ENCODE measurements around the gene PLK3. TPM values are rescaled to one million over a fixed set of nuclear protein-coding genes. Genes with fewer than 3 reads are reported as not detected.
"Not testable (repeated sequence)": the region's sequence is repeated elsewhere in the genome, so short reads cannot be mapped to it uniquely, and the experiment has no call there.

PLK3 gene
- total RNA-seq, 4 donors from 2014 or later, result 10.6 to 29.3 (median 26.3) TPM

DNA sequence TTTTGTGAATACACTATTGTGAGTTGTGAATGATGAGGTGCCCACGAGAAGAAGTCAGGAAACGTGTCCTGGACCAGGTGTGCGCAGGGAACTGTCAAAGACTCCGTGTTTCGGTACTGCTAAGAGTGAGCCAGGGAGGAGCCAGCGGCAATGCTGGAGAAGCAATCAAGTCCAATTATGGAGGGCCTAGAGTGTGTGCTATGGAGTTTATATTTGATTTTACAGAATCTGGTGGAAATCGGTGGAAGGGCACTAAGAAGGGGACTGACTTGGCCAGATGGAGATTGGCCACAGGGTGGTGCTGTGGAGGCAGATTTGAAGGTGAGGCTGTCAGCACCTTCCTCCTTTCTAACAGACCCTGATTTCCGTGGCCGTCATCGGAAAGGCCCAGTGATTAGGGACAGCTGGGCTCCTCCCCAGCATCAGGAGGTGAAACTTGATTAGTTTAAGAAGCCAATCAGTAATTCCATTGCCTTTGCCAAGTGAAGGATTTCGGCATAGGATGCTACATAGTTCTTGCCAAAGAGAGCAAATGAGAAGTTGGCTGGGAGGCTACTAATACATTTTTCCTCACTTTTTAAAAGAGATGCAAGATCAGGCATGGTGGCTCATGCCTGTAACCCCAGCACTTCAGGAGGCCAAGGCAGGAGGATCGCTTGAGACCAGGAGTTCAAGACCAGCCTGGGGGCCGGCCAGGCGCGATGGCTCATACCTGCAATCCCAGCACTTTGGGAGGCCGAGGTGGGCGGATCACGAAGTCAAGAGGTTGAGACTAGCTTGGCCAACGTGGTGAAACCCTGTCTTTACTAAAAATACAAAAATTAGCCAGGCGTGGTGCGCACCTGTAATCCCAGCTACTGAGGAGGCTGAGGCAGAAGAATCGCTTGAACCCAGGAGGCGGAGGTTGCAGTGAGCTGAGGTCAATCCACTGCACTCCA, 35.8 kb downstream of the PLK3 start:
- Histone ChIP-seq H3K27me3 (no peaks in the 10 kb centered on the region), H3K36me3 (no peaks in the 10 kb centered on the region), H3K9me3 (no peaks in the 10 kb centered on the region), H3K27ac (peak overlapping the region in 3 of 4 donors; percentile 2 to 62 (median 38)), H3K4me3 (no peak overlapping the region), H3K4me1 (peaks cover 0 to 65% (median 0%) of the 10 kb centered on the region in 4 donors)
- WGBS, 2 donors, result 55 to 60% methylated on average over 23 of the region's 23 CpGs
- DNase-seq (ENCODE audit: low spot score in 2 of 2), result peak; percentile 85 to 96
- TF ChIP-seq, protein P1, sequence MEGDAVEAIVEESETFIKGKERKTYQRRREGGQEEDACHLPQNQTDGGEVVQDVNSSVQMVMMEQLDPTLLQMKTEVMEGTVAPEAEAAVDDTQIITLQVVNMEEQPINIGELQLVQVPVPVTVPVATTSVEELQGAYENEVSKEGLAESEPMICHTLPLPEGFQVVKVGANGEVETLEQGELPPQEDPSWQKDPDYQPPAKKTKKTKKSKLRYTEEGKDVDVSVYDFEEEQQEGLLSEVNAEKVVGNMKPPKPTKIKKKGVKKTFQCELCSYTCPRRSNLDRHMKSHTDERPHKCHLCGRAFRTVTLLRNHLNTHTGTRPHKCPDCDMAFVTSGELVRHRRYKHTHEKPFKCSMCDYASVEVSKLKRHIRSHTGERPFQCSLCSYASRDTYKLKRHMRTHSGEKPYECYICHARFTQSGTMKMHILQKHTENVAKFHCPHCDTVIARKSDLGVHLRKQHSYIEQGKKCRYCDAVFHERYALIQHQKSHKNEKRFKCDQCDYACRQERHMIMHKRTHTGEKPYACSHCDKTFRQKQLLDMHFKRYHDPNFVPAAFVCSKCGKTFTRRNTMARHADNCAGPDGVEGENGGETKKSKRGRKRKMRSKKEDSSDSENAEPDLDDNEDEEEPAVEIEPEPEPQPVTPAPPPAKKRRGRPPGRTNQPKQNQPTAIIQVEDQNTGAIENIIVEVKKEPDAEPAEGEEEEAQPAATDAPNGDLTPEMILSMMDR (IDR thresholded peaks at IDR 0.05), result peak; percentile 79 to 91 (median 83)
- TF ChIP-seq POLR2A (IDR thresholded peaks at IDR 0.05) (no peak), EP300 (IDR thresholded peaks at IDR 0.05) (peak in 1 of 2 donors; percentile 52)

DNA sequence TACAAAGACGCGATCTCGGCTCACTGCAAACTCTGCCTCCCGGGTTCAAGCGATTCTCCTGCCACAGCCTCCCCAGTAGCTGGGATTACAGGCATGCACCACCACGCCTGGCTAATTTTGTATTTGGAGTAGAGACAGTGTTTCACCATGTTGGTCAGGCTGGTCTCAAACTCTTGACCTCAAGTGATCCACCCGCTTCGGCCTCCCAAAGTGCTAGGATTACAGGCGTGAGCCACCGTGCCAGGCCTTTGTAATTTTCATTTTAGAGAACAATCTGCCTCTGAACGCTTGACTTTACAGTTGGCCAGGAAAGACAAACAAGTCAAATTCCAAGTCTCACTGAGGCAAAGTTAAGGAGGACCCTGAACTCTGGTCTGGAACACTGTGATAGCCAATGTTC, 38.1 kb downstream of the PLK3 start:
- DNase-seq (ENCODE audit: low spot score in 2 of 2); H3K36me3 ChIP-seq; H3K9me3 ChIP-seq; H3K27me3 ChIP-seq; H3K4me3 ChIP-seq: not testable (repeated sequence)
- peak overlapping the region in 3 of 4 donors; percentile 6 to 80 (median 15) for H3K27ac ChIP-seq
- WGBS, 2 donors, result 73 to 85% methylated on average over 11 of the region's 11 CpGs
- H3K4me1 ChIP-seq, result peaks cover 0 to 63% (median 4%) of the 10 kb centered on the region in 4 donors

DNA sequence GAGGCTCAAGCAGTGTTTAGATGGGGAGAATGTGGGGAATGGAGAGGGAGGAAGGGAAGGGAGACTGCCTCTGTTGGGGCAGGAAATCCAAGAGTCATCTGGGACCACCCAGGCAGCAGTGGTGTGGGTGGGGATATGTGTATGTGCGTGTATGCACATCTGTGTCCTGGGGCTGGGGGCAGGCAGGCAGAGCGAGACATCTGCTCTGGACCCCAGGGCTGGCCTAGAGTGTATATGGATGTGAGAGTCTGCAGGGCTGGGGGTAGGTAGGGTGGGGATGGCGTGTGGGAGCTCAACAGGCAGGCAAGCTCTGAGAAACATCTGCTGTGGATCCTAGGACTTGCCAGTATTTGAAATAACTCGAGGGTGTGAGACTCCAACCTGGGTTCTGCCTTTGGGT, 39.4 kb downstream of the PLK3 start:
- no peak overlapping the region for H3K4me3 ChIP-seq
- DNase-seq (ENCODE audit: low spot score in 2 of 2), result no peak
- H3K4me1 ChIP-seq, result peaks cover 0 to 58% (median 4%) of the 10 kb centered on the region in 4 donors
- H3K27ac ChIP-seq, result peak overlapping the region in 2 of 4 donors; percentile 63 to 80
- H3K36me3 ChIP-seq, result no peaks in the 10 kb centered on the region
- TF ChIP-seq POLR2A (IDR thresholded peaks at IDR 0.05), result no peak
- TF ChIP-seq EP300 (IDR thresholded peaks at IDR 0.05), result no peak
- TF ChIP-seq, protein P1 (IDR thresholded peaks at IDR 0.05), result no peak
- 42 to 52% methylated on average over 4 of the region's 4 CpGs for whole genome bisulfite sequencing, 2 donors
- H3K9me3 ChIP-seq, result no peaks in the 10 kb centered on the region
- H3K27me3 ChIP-seq, result no peaks in the 10 kb centered on the region

GRCh38 chr1:44842486-44842861, 42.3 kb downstream of the PLK3 start:
- H3K27ac ChIP-seq, result peak overlapping the region; percentile 44 to 87 (median 86)
- no peaks in the 10 kb centered on the region for H3K27me3 ChIP-seq
- H3K36me3 ChIP-seq, result no peaks in the 10 kb centered on the region
- no peaks in the 10 kb centered on the region for H3K9me3 ChIP-seq
- peaks cover 0 to 40% (median 4%) of the 10 kb centered on the region in 4 donors for H3K4me1 ChIP-seq
- peak overlapping the region; percentile 41 to 66 (median 60) for H3K4me3 ChIP-seq
- WGBS, 2 donors, result 46 to 61% methylated on average over 9 to 16 of the region's 16 CpGs
- TF ChIP-seq, protein P1 (IDR thresholded peaks at IDR 0.05), result no peak
- TF ChIP-seq EP300 (IDR thresholded peaks at IDR 0.05) (no peak), POLR2A (IDR thresholded peaks at IDR 0.05) (no peak)
- no peak for DNase-seq (ENCODE audit: low spot score in 2 of 2)

DNA sequence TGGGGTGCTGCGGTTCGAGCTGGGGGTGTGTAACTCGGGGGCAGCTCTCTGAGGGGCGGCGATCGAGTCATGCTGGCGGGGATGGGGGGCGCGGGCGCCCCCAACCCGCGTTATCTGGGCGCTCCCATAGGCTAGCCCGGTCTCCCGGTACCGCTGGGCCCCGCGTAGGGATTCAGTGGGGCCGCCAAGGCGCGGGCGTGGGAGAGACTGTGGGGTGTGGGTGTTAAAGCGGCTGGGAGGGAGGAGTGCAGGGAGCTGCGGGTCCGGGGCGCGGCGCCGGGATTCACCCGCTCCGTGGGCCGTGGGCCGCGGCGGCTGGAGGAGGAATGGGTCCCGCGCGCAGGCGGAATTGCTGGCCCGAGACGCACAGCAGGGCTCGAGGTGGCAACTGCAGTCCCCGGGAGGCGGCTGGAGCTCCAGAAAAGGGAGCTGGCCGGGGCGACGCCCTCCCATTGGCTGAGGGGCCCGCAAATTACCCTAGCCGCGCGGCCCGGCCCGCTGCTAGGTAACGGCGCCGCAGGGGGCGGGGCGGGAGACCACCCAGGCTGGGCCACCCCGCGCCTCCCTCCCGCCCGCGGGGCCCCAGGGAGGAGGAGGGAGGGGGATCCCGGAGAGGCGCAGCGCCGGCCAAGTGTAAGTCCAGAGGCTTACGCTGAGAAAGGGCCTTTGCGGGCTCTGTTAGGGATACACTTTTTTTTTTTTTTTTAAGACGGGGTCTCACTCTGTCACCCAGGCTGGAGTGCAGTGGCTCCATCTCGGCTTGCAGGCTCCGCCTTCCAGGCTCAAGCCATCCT, 42.9 kb downstream of the PLK3 start, which contains the start of gene PTCH2:
PTCH2 (minus strand) TSS at position 392 of the 794 bp plus-strand sequence; CDS start at position 71, 321 bp downstream.
- TF ChIP-seq, protein P1 (IDR thresholded peaks at IDR 0.05), result peak in 1 of 5 experiments; percentile 21
- TF ChIP-seq EP300 (IDR thresholded peaks at IDR 0.05) (peak in 1 of 2 donors; percentile 67), POLR2A (IDR thresholded peaks at IDR 0.05) (peak in 1 of 2 donors; percentile 66)
- no peaks in the 10 kb centered on the region for H3K36me3 ChIP-seq
- peak within 1 kb of the TSS; percentile 44 to 87 (median 86) for H3K27ac ChIP-seq
- DNase-seq (ENCODE audit: low spot score in 2 of 2), result peak; percentile 64 to 69
- no peaks in the 10 kb centered on the region for H3K27me3 ChIP-seq
- H3K4me3 ChIP-seq, result peak within 1 kb of the TSS; percentile 41 to 66 (median 60)
- WGBS, 2 donors, result 2 to 3% methylated on average over 45 to 65 of the region's 72 CpGs
- no peaks in the 10 kb centered on the region for H3K9me3 ChIP-seq
- H3K4me1 ChIP-seq, result peaks cover 0 to 43% (median 5%) of the 10 kb centered on the region in 4 donors
